GM12878 (cell line): ENCODE measurements around the gene HTR2B.

ENCODE experiments used
- ATF7 ChIP-seq: fragments of 450-650 bp; IDR thresholded peaks from 2 replicates; pipeline ENCODE4 v1.6.1; 2016; ENCODE audit warnings: low read depth, mild to moderate bottlenecking
- CEBPZ ChIP-seq: fragments of 150-350 bp; IDR thresholded peaks from 2 replicates; pipeline ENCODE4 v1.6.1; 2016; ENCODE audit warnings: low read depth, low read length
- CTCF ChIP-seq, 3 experiments: IDR thresholded peaks in 2 of 3; conservative IDR thresholded peaks in 1 of 3; 2 replicates each; pipeline ENCODE4 v1.5.1; 2011; ENCODE audit warnings: low read depth in 3 of 3, low read length in 3 of 3, mild to moderate bottlenecking in 3 of 3, control low read depth in 2 of 3, moderate library complexity in 2 of 3, inconsistent platforms in 1 of 3, mixed read lengths in 1 of 3; ENCODE audit not compliant: control insufficient read depth in 2 of 3, insufficient read depth in 1 of 3; ENCODE audit errors: extremely low read depth in 1 of 3
- EP300 ChIP-seq, 2 experiments: fragments of 150-350 bp in 1 of 2; IDR thresholded peaks; 2 replicates each; pipeline ENCODE4 v1.6.1; 2011 to 2012; ENCODE audit warnings: low read depth in 2 of 2, low read length in 2 of 2, borderline replicate concordance in 1 of 2, improper control_type of control experiment in 1 of 2, inconsistent platforms in 1 of 2; ENCODE audit not compliant: control insufficient read depth in 1 of 2
- PAX8 ChIP-seq: fragments of 450-650 bp; IDR thresholded peaks from 2 replicates; pipeline ENCODE4 v1.6.1; 2017; ENCODE audit warnings: mild to moderate bottlenecking, moderate library complexity
- RAD51 ChIP-seq: fragments of 450-650 bp; IDR thresholded peaks from 2 replicates; pipeline ENCODE4 v1.6.1; 2016; ENCODE audit warnings: moderate library complexity, mild to moderate bottlenecking, inconsistent platforms
- RCOR1 ChIP-seq: conservative IDR thresholded peaks from 2 replicates; pipeline ENCODE4 v1.6.1; 2012; ENCODE audit warnings: low read depth, low read length, improper control_type of control experiment
- TAF1 ChIP-seq: IDR thresholded peaks from 2 replicates; pipeline ENCODE4 v1.6.1; 2011; ENCODE audit warnings: mild to moderate bottlenecking, low read depth, low read length, borderline replicate concordance
- ZZZ3 ChIP-seq: IDR thresholded peaks from 2 replicates; pipeline ENCODE4 v1.6.1; 2011; ENCODE audit warnings: low read depth; ENCODE audit not compliant: control insufficient read depth, insufficient read length

- TF ChIP-seq ZZZ3: no peak
- TF ChIP-seq ATF7: no peak
- TF ChIP-seq CTCF (IDR thresholded peaks at IDR 0.05 in 2 of 3, conservative IDR thresholded peaks at IDR 0.05 in 1 of 3; ENCODE audit: control insufficient read depth in 2 of 3, extremely low read depth in 1 of 3, insufficient read depth in 1 of 3, low read depth in 3 of 3, low read length in 3 of 3): no peak
- no peak for TF ChIP-seq RAD51
- TF ChIP-seq PAX8: no peak
- TF ChIP-seq RCOR1: no peak
- TF ChIP-seq CEBPZ: no peak
- no peak for TF ChIP-seq EP300 (IDR thresholded peaks at IDR 0.05; ENCODE audit: borderline replicate concordance in 1 of 2, control insufficient read depth in 1 of 2, low read depth in 2 of 2, low read length in 2 of 2)
- no peak for TF ChIP-seq TAF1
These were observed 3.1 kb upstream of the HTR2B start for GRCh38 chr2:231127936-231128335.
